Activated CD8-positive, alpha-beta memory T cell treated with anti-CD3 and anti-CD28 coated beads, Interleukin-2, amount 50 U/mL, for 4 hours (primary cell): ENCODE data around the gene PLCB1.
"Not testable (repeated sequence)": the region's sequence is repeated elsewhere in the genome, so short reads cannot be mapped to it uniquely, and the experiment has no call there.

ENCODE experiments used
- DNase-seq: peaks from one replicate; pipeline ENCODE4 v3.0.0-alpha.2; 2020

The PLCB1 gene

DNA sequence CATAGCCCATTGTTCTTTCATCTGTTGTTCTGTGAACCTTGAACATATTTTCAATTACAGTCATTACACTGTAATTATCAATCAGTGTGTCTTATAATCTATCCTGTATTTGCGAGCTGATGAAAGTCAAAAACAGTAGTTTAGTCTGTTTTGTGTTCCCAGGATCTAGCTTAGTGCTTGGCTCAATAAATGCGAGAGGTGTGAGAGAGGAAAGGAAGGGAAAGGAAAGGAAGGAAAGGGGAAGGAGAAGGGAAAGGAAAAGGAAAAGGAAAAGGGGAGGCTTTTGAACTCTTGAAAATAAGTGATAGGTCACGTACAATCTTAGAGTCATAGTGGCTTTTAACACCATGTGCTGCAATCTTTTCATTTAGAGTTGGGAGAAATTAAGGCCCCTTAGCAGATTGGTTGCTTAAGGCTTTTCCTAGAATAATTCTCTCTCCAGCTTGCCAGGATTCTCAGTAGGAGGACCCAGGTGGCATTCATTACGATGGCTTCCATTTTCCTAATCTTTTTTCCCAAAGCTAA is 503.0 kb downstream of the PLCB1 start:
- DNase-seq: no peak

DNA sequence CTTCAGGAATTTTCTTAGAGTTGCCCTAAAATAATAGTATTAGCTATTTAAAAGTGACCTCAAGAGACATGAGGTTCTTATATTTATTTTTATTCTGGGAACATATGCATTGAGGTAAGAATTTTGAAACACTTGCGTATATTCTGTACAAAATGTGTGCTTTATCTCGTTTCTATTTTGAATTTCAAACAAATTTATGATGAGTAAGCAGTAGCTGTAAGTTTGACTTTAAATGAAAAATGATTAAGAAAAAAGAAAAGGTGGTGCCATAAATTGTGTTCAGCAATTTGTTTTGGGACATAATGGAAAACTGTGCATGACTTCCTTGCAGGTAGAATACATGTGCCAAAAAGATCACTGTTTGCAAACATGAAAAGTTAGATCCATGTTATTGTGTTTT is 503.8 kb downstream of the PLCB1 start:
- no peak for DNase-seq

- no peak for DNase-seq
Observed at GRCh38 chr20:8639112-8639778, 507.2 kb downstream of the PLCB1 start.

DNA sequence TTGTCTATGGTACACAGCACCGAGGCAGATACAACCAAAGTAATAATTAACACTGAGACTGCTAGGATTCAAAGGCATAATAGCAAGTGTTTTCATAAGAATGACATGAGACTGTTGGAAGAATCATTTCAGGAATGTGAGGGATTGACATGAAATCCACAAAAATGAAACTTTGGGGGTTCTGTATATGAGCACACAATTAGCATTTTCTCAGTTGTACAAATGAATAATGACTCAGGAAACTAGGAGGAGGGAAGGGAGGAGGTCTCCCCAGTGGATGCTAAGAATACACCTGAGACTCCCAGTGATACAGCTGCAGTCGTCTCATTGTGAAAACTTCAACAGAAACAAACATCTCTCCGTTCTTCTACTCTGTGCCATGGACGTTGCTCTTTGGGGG is 508.4 kb downstream of the PLCB1 start:
- DNase-seq: no peak

GRCh38 chr20:8642247-8642646 is 510.2 kb downstream of the PLCB1 start:
- DNase-seq: no peak

DNA sequence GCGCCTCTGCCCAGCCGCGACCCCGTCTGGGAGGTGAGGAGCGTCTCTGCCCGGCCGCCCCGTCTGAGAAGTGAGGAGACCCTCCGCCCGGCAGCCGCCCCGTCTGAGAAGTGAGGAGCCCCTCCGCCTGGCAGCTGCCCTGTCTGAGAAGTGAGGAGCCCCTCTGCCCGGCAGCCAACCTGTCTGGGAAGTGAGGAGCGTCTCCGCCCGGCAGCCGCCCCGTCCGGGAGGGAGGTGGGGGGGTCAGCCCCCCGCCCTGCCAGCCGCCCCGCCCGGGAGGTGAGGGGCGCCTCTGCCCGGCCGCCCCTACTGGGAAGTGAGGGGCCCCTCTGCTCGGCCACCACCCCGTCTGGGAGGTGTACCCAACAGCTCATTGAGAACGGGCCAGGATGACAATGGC is 512.4 kb downstream of the PLCB1 start:
- DNase-seq: not testable (repeated sequence)

- DNase-seq: no peak
Observed at GRCh38 chr20:8645326-8645725, 513.3 kb downstream of the PLCB1 start.

- DNase-seq: no peak
Observed at GRCh38 chr20:8646033-8646441, 514.0 kb downstream of the PLCB1 start.

GRCh38 chr20:8646716-8647115 is 514.6 kb downstream of the PLCB1 start:
- no peak for DNase-seq

DNA sequence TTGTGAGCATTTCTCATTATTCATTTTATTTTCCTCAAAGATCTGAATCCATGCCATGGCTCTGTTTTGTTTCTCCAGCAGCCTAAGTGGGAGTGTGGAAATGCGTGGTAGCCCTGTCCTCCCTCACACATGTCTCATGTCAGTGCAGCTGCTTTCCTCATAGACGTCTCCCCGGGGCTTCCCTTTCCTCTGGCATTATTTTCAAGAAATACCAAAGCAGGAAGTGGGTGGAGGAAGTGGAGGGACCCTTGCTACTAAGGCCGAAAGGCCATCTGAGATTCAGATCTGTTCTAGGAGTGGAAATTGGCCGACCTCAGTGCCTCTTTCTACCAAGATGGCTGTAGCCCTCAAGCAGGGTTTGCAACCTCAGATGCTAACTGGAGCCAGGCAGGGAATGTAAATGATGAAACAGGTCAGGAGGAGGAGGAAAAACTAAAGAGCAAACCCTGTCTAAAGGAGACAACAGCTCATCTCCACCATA is 515.9 kb downstream of the PLCB1 start:
- no peak for DNase-seq

DNA sequence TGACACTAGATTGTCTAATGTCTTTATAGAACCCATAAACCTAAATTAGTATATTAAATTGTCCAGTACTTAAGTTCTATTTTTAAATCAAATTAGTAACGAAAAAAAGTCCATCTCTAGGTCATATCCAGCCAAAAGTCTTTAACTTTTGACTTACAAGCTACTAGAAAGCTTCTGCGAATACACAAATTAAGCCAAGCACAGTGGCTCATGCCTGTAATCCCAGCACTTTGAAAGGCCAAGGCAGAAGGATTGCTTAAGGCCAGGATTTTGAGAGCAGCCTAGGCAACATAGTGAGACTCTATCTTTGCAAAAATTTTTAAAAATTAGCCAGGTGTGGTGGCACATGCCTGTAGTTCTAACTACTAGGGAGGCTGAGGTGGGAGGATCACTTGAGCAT is 516.4 kb downstream of the PLCB1 start:
- DNase-seq: no peak

DNA sequence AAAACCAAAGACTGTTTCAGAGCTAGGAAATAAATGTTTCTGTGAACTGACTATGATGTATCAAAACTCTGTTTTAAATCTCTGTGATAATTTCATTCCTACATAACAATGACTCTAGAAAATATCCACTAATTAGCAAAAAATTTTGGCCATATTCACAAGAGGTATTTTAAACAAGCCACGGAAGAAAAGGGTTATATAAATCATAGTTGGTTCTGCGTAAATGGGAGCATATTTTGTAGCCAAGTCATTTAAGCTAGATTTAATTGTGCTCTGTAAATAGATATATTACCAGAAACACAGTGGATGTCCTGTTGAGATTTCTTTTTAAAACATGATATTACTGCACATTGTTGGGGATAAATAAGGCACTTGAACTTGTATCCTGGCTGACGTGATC is 520.3 kb downstream of the PLCB1 start:
- DNase-seq: no peak

DNA sequence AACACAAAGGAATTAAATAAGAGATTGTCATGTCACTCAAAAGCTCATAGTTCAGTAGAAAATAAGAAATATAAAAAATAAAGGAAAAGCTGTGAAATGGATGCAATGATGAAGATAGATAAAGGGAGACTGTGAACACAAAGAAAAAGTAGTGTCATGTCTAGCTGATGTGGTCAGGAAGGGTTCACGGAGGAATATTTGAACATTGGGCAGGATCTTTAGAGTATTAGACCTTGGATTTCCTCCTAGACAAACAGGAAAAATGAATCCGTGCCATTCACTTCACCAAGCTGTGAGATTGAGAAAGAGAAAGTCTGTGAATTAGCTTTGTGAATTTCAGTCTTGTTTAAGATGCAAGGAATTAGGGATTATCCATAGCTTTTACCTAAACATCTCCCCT is 522.4 kb downstream of the PLCB1 start:
- DNase-seq: no peak

DNA sequence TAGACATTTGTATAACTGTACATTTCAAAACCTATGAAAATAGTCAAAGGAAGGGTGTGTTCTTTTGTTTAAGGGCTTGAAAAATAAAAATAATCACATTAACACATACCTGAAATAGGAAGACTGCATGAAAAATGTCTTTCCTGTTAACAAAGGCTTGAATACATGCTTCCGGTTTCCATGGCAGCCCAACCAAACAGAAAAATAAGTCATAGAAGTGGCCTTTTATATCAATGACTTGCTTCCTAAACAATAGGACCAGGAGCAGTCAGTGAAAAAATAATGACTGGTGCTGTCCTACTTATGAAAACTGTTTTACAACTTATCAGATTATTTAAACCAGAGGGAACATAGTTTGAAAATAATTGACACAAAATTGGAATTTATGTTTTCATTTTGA is 524.3 kb downstream of the PLCB1 start:
- DNase-seq: no peak

DNA sequence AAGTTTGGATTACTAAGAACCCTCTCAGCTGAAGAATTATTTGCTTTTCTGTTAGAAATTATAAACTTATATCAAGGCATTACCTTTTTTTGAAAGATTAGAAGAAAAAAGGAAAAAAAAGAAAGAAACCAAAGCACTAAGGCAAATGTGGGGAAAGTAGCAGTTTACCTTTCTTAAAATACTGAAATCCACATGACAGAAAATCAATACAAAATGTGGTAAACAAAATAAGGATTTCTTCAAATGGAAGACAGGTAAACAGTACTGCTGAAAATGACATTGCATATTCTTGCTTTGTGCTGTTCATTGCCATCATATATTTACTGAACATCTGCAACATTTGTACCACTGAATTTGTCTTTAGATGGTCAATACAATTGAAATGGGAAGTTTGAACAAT is 525.6 kb downstream of the PLCB1 start:
- no peak for DNase-seq

GRCh38 chr20:8658103-8658502 is 526.0 kb downstream of the PLCB1 start:
- DNase-seq: no peak

DNA sequence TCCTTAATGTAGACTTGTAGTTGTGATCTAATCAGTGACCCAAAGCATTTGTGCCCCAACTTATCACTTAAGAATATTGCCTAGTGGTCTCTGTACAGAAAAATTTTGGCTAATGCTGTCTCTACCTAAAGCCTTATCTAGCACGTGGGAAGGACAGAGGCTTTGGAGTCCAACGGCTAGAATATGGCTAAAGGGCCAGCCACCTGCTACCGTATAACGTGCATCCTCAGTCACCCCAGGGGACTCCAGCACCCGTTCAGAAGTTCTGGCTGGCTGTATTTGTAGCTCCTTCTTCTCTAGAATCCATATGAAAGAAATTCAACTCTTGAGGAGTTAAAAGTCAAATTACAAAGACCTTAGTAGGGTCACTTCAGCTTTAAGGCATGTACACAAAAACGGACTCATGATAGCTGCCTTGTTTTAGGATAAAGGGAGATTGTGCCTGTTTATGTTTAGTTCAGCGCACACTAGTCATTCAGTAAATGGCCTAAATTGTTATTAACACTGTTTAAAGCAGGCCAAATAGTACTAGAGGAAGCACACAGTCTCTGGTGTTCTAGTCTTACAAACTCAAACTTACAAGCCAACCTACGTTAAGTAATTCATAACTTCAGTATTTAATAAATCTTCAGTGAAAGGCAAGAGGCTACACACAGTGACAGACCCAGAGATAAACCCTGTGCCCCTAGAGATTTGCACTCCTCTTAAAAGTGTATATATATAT is 529.3 kb downstream of the PLCB1 start:
- no peak for DNase-seq

DNA sequence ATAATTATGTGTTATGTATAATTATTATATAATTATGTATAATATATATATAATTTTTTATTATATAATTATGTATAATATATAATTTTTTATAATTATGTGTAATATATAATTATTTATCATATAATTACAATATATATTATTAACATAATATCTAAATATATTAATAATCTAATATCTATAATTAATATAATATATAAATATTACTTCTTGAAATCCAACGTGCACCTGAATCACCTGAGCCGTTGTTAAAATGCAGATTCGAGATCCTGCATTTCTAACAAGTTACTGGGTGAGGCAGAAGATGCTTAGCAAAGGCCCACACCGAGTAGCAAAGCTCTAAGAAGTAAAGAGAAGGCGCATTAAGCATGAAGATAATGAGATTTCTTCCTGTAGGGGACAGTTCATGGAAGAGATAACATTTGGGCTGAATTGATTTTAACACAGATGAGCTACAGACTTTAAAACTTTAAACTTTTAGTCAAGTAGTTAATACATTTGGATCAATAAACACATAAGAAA is 530.4 kb downstream of the PLCB1 start:
- no peak for DNase-seq

DNA sequence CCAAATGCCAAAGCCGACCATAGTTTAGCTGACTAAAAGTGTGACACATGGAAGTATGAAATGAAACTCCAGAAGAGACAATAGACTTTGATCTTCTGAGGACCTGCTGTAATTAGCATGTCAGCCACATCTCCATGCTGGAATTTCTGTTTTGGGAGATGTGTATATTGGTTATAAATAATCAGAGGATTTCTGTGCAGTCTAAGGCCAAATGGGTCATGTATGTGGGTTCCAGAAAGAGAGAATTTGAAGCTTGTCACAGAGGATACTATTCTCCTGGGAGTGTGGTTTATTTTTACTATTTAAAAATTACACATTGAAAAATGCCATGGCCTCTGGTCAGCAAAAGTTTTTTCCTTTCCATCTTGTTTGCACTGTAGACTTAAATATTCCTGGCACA is 531.4 kb downstream of the PLCB1 start:
- no peak for DNase-seq

- DNase-seq: no peak
Observed at GRCh38 chr20:8664778-8665177, 532.7 kb downstream of the PLCB1 start.

DNA sequence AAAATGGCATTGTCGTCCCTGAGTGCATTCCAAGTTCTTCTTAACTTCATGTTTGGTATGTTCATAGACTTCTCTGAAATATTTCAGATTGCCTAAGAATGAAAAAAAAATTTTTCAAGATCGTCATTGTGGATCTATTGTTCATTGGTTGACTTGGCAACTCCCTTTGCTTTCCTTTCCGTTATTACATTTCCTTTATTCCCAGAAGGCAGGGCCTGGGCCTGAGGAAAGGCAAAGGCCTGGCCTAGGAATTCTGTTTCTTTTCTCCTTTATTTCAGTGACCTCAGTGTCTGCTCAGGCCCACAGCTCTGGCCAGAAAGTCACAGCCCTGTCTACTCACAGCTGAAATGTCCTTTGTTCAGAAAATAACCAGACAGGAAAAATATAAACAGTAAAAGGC is 535.2 kb downstream of the PLCB1 start:
- no peak for DNase-seq

- DNase-seq: no peak
Observed at GRCh38 chr20:8670207-8670892, 538.3 kb downstream of the PLCB1 start.

DNA sequence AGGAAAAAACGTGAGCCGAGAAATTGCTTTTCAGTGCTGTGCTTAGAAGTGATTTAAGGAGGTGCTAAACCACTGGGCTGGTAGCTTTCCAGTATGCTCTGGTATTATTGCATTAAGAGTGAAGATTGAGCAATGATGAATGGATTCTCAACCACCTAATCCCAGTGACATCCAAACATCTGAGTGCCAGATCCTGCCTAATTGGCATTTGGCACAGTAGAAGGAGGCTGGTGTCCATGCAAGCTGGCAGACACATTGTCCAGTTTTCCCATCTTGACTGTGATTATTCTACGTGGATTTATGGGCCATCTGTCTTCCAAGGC is 538.8 kb downstream of the PLCB1 start:
- DNase-seq: no peak
